8988T (cell line): Measurements from ENCODE around the gene COL18A1.
A peak's percentile ranks its signal among the peaks of the same experiment; 100 is the strongest.

ENCODE experiments used
- DNase-seq: peaks from one replicate; pipeline ENCODE4 v3.0.0; 2011

Gene COL18A1

DNA sequence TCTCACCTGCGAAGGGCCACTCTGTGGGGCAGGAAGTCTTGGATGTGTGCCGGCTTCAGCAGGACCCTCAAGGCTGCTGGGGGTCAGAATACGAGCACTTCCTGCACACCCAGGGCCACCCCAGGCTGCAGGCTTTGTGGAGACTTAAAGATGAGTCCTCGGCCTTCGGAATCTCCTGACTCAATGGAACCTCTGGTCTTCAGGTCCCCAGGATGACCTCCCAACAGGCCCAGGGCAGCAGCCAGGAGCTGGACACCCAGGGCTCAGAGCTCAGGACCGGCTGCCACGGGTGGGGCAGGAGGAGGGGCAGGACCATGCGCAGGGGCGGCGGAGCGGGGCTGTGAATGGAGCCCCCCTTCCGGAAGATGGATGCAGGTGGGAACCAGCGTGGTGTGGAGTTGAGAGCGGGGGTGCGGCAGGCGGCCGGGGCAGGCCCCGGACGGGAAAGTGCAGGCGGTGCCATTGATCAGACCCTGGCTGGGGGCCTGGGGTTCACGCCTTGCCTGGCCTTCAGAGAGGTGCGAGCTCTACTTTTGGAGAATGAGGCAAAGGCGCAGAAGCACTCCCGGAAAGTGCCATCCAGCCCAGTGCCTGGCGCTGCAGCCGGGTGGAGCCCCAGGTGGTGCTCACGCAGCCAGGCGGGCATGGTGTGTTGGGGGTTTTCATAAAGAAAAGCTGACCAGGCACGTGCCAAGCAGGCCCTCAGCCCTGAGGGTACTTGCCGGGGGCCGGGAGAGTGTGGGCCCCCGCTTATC lies 10.4 kb downstream of the COL18A1 start:
- no peak for DNase-seq

- DNase-seq, result no peak
These were observed 11.1 kb downstream of the COL18A1 start for GRCh38 chr21:45415943-45416611.

DNA sequence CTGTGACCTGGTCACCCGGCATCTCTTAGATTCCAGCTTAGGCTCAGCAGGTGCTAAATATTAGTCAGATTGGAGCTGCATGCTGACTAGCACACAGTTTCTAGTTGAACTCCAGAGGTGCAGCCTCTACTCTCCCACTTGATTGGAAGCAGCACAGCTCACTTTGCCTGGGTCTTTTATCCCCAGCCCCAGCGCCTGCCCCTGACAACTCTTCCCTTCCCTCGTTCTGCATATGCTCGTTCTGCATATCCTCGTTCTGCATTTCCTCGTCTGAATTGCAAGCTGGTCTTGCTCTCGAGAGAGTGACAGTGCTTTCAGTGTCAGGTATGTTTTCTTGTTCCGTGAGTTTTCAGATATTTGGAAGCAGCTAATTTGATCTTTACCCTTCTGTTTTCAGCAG lies 11.7 kb downstream of the COL18A1 start:
- no peak for DNase-seq

GRCh38 chr21:45417256-45417950 lies 12.4 kb downstream of the COL18A1 start:
- no peak for DNase-seq

DNA sequence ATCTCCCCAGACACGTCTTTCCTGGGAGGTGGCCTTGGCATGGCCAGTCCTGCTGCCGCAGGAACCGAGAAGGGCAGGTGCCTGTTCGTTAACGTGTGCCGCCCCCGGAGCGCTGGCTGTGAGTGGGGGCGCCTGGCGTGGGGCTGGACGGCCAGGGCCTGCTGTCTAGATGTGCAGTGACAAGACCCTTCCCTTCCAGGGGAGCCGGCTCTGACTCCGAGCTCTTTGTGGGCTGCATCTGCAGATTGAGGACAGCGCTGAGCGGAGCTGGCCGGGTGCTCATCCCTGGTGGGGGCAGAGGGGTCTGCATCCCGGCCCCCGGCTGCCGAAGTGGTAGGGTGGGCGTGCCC lies 13.0 kb downstream of the COL18A1 start:
- no peak for DNase-seq

DNA sequence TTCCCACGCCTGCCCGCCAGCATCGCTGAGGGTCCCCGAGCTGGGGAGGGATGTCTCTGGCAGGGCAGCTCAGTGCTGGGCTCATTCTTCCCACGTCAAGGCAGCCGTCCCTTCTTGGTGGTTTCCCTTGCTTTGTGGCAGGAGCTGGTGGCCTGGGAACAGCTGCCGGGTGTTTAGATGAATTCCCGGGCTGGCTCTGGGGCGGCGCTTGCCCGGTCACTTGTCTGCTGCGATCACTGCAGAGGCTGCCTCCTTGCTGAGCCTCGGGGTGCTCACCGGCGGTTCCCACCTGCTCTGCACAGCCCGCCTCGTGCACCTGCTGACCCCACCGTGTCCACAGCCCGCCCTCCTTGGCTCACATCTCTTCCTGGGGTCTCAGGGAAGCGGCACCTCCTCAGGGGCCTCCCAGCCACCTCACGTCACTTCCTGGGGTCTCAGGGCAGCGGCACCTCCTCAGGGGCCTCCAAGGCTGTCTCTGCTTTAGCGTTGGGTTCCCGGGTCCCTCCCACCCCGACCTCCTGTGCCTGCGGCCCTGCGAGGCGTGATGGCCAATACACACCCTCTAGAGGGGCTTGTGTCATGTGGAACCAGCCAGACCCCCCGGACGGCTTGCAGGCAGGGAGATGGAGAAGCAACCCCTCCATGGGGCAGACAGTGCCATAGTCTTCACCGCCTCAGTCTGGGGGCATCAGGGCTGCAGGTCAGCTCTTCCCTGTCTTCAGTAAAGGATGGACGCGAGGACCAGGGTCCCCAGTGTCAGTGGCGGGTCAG lies 13.5 kb downstream of the COL18A1 start:
- DNase-seq, result no peak

- DNase-seq, result no peak
These were observed 14.2 kb downstream of the COL18A1 start for GRCh38 chr21:45419162-45419561.

DNA sequence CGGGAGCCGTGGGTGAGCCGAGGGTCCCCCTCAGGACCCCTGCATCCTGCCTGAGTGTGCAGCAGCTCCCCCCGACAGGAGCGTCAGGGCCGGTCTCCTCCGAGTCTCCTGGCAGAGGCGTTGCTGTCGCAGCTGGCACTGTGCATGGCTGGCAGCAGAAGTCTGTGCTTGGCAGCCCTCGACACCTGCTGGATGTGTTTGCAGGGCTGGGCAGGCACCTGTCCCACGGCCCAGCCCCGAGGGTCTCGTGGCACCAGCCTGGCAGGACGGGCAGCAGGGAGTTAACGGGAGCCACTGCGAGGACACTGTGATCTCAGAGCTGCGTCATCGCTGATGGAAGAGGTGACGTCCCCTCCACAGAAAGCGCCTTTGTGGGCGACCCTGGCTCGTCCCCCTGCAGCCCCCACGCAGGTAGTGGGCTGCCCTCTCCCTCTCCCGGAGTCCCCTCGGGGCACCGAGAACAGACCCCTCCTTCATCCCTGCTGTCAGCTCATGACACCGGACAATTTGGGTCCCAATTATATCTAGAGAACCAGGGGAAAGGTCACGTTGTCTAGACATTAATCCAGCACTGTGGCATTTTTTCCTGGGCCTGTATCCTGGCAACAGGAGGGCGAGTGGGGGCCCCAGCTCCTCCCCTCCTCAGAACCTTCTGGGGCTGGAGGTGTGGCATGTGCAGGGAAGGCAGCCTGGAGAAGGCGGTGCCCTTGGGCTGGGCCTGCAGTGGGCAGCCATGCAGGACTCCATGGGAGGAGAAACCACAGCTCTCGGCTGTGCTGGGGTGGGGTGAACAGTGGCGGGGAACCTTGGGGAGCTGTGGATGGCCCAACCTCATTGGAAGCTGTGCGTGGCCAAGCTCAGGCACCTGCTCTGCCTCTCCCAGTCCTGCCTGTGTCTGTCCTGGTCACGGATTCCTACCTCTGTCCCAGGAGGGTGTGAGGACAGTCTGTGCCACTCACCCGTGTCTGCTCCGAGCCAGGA lies 15.4 kb downstream of the COL18A1 start:
- no peak for DNase-seq

- no peak for DNase-seq
These were observed 16.3 kb downstream of the COL18A1 start for GRCh38 chr21:45421071-45421845.

DNA sequence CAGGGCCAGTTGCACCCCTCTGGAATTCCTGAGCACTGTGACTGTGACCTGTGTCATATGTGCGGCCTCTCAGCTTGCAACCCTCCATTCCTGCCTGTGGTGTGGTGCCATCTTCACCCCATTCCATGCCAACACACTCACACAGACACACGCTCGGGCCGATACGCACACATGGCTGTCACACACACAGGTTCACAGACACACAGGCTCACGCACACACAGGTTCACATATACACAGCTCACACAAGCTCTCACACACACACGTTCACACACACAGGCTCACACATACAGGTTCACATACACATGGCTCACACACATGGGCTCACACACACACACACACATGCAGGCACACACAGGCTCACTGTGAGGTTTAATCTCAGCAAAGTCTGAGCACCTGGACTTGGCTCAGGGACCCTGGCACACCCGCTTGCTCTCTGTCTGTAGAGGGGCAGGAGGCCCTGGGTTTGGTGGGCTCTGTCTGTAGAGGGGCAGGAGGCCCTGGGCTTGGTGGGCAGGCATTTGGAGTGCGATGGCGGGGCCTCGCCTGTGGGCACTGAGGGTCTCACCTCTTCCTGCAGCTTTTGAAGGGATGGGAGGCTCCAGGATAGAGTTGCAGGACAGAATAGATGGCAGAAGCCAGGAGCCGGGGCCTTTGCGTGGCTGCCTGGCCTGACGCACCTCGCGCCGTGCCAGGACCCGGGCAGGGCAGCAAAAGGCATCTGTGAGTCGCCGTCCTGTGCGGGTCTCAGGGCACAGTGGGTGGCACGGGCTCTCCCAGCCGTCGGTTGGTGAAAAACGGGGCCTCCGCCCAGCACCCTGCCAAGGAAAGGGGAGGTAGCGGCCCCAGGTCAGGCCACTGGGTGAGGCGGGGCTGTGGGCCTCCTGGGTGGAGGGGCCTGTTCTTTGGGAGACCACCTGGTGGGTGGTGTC lies 17.1 kb downstream of the COL18A1 start:
- DNase-seq, result no peak

- DNase-seq, result no peak
These were observed 18.4 kb downstream of the COL18A1 start for GRCh38 chr21:45423201-45423955.

GRCh38 chr21:45423968-45424853 lies 19.2 kb downstream of the COL18A1 start:
- no peak for DNase-seq

DNA sequence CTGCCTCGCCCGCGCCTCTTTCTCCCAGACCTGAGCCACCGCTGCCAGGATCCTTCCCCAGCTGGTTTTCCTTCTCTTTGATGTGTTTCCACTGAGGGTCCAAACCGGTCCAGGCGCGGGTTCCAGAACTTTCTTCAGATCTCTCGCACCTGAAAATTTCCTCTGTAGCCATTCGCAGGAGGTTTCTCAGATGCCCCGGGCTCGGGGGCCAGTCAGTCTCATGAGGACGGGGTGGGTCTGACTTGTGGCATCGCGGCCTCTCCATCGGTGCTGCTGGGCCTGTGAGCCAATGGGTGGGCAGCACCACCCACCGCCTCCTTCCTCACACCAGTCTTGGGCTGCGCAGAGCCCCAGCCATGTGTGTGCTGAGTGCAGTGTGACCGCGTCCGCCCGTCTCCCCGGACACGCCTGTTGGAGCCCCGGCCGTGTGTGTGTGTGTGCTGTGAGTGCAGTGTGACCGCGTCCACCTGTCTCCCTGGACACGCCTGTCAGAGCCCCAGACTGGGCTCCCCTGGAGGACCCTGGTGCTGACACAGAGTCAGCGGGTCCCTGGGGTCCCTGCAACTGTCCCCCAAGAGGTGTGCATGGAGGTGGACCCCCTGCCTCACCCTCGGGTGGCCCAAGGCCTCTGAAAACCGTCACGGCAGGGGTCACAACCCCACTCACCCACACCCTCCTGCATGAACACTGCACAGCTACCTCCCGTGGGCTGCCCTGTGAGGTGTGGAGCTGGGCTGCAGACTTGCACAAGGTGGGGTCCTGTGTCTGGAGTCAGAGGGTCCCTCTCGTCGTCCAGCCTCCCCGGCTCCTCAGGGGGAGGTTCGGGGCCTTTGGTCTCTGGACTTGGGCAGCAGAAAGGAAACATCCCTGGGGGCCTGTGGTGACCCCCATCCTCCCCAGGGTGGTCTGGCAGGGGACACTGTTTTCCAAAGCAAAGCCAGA lies 20.2 kb downstream of the COL18A1 start:
- DNase-seq, result no peak

DNA sequence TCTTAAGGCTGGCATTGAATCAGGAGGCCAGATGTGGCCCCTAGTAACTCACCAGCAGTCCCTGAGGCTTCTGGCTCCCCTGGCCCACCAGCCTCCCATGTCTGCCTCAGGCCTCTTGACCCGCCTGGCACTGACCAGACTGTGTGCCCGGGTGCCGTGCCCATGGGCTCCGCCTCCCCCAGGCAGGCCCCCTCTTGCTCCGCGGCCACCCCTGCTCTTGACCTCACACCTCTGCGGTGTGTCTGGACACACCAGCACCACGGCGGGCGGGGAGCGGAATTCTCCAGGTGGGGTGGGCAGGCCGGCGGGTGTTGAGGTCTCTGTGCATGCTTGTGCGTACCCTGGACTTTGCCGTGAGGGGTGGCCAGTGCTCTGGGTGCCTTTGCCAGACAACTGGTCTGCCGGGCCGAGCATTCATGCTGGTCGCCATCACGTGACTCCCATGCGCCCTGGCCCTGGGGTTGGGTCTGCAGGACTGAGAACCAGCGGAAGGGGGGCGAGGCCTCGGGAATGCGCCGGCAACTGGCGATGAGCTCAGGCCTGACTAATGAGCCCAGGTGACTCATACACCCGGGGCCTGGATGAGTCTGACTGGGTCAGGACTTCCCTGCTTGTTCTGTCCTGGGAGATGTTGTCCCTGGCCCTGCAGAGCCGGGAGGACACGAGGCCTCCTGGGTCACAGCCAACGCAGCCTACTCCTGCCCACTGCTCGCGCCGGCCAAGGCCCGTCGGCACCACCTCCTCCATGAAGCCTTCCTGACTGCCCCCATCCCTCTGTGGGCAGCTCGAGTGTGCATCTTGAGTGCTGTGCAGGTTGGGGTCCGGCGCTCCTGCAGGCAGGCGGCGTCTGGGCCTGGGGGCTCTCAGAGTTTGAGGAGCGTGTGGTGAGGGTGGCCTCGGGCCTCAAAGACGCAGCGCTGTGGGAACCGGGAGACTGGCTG lies 22.6 kb downstream of the COL18A1 start:
- peak; percentile 91 for DNase-seq

GRCh38 chr21:45428534-45428933 lies 23.6 kb downstream of the COL18A1 start:
- no peak for DNase-seq
